Testis (tissue), 3 donors: ENCODE measurements around the gene KRTAP9-7. TPM values are rescaled to one million over a fixed set of nuclear protein-coding genes. Genes with fewer than 3 reads are reported as not detected.
"Not testable (repeated sequence)": the region's sequence is repeated elsewhere in the genome, so short reads cannot be mapped to it uniquely, and the experiment has no call there.

ENCODE experiments used
- DNase-seq: peaks from one replicate; pipeline ENCODE4 v3.0.0-alpha.2; 2019
- H3K27ac ChIP-seq, 2 donors: fragments of 200-600 bp; sonication (generic); one replicate each; pipeline ENCODE4 v1.5.1; 2019
- H3K27me3 ChIP-seq: fragments of 200-600 bp; sonication (generic); one replicate; pipeline ENCODE4 v1.5.1; 2019
- H3K36me3 ChIP-seq: fragments of 200-600 bp; sonication (generic); one replicate; pipeline ENCODE4 v1.5.1; 2017; ENCODE audit warnings: low read depth; ENCODE audit errors: missing control alignments
- H3K4me1 ChIP-seq: fragments of 200-600 bp; sonication (generic); one replicate; pipeline ENCODE4 v1.5.1; 2019
- H3K4me3 ChIP-seq, 2 donors: fragments of 200-600 bp; sonication (generic); one replicate each; pipeline ENCODE4 v1.5.1; 2017 to 2019
- H3K9me3 ChIP-seq: fragments of 200-600 bp; sonication (generic); one replicate; pipeline ENCODE4 v1.5.1; 2017
- POLR2A ChIP-seq: fragments of 450-650 bp; IDR thresholded peaks from one replicate; pipeline ENCODE4 v1.6.1; 2017; ENCODE audit warnings: antibody characterized with exemption, mild to moderate bottlenecking, moderate library complexity
- WGBS, 2 donors: methylation state at CpG; one replicate each; pipeline ENCODE4 v1.1.5; 2018; 5-methylcytosine and 5-hydroxymethylcytosine counted together
- intact Hi-C: fragments of 100-400 bp; cut with DNase I; formaldehyde crosslinking; loops from one replicate; pipeline ENCODE4 v1.15.1; 2023; ENCODE audit warnings: low total_unique reads
- polyA plus RNA-seq: library from polyadenylated mRNA; stranded (reverse); fragments of 350-450 nt; fragmentation: Illumina TruSeq; extraction: RNeasy Lipid Tissue Mini Kit (QIAGEN cat#74804); gene quantifications from one replicate; pipeline ENCODE4 v1.2.3, GENCODE V29; 2014; ENCODE audit warnings: low read depth, low replicate concordance; ENCODE audit not compliant: insufficient read depth
- total RNA-seq, 2 donors: library from RNA; depleted of rRNA; stranded (reverse); fragments of >200 nt; gene quantifications; one replicate each; pipeline ENCODE4 v1.2.3, GENCODE V29; 2016
- TF ChIP-seq, protein P1 (sequence below), 3 experiments: fragments of 450-650 bp in 2 of 3; fragments of 200-600 bp in 1 of 3; sonication (generic) in 1 of 3; IDR thresholded peaks; one replicate each; pipeline ENCODE4 v1.5.1; 2016 to 2019; ENCODE audit warnings: antibody characterized with exemption in 3 of 3, mild to moderate bottlenecking in 2 of 3, moderate library complexity in 1 of 3

The KRTAP9-7 gene
- total and polyA plus RNA-seq, 3 donors from 2014 or later: 0.47 TPM; not detected in 2

GRCh38 chr17:41246995-41247787, 28.3 kb upstream of the KRTAP9-7 start:
- WGBS, 2 donors: 44 to 50% methylated on average over 2 of the region's 2 CpGs
- H3K9me3 ChIP-seq, DNase-seq, H3K4me3 ChIP-seq, H3K27ac ChIP-seq, intact Hi-C loops, H3K4me1 ChIP-seq, H3K27me3 ChIP-seq, H3K36me3 ChIP-seq: not testable (repeated sequence)

- intact Hi-C loops, H3K36me3 ChIP-seq, DNase-seq, H3K27ac ChIP-seq, H3K9me3 ChIP-seq, H3K27me3 ChIP-seq, H3K4me1 ChIP-seq, H3K4me3 ChIP-seq: not testable (repeated sequence)
- 69 to 78% methylated on average over 1 of the region's 2 CpGs for WGBS, 2 donors
Measured at GRCh38 chr17:41249637-41250240, 25.8 kb upstream of the KRTAP9-7 start, which contains the start of gene KRTAP9-4. TSS of gene KRTAP9-4 (plus strand) at chr17:41249687. CDS start at chr17:41249721, 34 bp downstream.

DNA sequence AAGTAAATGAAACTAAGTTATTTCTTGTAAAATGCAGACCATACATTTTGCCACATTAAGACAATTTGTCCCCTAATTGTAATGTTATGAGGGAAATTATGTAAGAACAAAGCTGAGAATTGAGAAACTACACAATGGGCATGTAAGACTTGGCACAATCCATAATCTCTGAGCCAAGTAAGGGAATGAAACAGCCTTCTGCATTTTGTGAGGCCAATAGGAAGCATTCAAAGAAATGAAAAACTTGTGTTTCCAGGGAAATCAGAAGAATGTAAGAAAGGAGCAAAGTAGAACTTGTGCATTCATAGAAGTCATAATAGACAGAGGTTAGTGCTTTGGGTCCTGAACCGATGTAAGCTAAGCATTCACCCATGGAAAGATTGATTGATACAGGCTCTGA, 24.2 kb upstream of the KRTAP9-7 start:
- no peaks in the 10 kb centered on the region for H3K4me1 ChIP-seq
- TF ChIP-seq, protein P1, sequence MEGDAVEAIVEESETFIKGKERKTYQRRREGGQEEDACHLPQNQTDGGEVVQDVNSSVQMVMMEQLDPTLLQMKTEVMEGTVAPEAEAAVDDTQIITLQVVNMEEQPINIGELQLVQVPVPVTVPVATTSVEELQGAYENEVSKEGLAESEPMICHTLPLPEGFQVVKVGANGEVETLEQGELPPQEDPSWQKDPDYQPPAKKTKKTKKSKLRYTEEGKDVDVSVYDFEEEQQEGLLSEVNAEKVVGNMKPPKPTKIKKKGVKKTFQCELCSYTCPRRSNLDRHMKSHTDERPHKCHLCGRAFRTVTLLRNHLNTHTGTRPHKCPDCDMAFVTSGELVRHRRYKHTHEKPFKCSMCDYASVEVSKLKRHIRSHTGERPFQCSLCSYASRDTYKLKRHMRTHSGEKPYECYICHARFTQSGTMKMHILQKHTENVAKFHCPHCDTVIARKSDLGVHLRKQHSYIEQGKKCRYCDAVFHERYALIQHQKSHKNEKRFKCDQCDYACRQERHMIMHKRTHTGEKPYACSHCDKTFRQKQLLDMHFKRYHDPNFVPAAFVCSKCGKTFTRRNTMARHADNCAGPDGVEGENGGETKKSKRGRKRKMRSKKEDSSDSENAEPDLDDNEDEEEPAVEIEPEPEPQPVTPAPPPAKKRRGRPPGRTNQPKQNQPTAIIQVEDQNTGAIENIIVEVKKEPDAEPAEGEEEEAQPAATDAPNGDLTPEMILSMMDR (IDR thresholded peaks at IDR 0.05): no peak
- no peak for TF ChIP-seq POLR2A
- H3K27me3 ChIP-seq: no peaks in the 10 kb centered on the region
- no peak overlapping the region for H3K4me3 ChIP-seq
- no peak for DNase-seq
- WGBS, 2 donors: 88 to 93% methylated on average over 1 of the region's 1 CpG
- intact Hi-C loops: no loop called here
- H3K36me3 ChIP-seq: no peaks in the 10 kb centered on the region
- no peaks in the 10 kb centered on the region for H3K9me3 ChIP-seq
- H3K27ac ChIP-seq: no peak overlapping the region

GRCh38 chr17:41254861-41255260, 20.6 kb upstream of the KRTAP9-7 start:
- Histone ChIP-seq H3K27ac (no peak overlapping the region), H3K4me1 (no peaks in the 10 kb centered on the region), H3K4me3 (no peak overlapping the region), H3K9me3 (no peaks in the 10 kb centered on the region), H3K36me3 (no peaks in the 10 kb centered on the region), H3K27me3 (no peaks in the 10 kb centered on the region)
- no peak for DNase-seq
- WGBS, 2 donors: 0% methylated on average over 1 of the region's 1 CpG; no CpG with 5 or more reads in 1 of the 2 donors
- TF ChIP-seq POLR2A: no peak
- TF ChIP-seq, protein P1 (IDR thresholded peaks at IDR 0.05): no peak
- intact Hi-C loops: no loop called here

- H3K36me3 ChIP-seq, DNase-seq, H3K9me3 ChIP-seq, H3K27ac ChIP-seq, H3K4me3 ChIP-seq, H3K27me3 ChIP-seq, H3K4me1 ChIP-seq, intact Hi-C loops: not testable (repeated sequence)
- WGBS, 2 donors: 90 to 93% methylated on average over 4 of the region's 5 CpGs
Measured at GRCh38 chr17:41255381-41256290, 19.9 kb upstream of the KRTAP9-7 start, which contains the start of gene KRTAP9-9. TSS of gene KRTAP9-9 (plus strand) at chr17:41255384.

DNA sequence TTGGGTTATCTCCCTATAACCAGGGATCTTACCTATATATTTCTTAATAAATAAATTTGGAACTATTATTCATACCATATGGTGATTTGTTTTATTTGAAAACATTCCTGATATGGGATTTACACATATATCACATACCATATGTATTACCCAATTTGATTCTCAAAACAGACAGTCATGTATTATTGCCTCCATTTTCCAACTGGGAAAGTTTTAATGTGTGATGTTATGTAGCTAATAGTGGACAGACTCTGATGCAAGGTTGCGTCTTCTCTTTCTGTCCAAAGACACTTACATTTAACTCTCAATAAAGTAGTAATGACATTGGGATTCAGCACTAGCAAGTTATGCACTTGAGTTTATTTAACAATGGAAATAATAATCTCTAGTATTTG, 19.2 kb upstream of the KRTAP9-7 start:
- 87 to 96% methylated on average over 1 of the region's 1 CpG for WGBS, 2 donors
- DNase-seq: no peak
- intact Hi-C loops: no loop called here
- Histone ChIP-seq H3K27me3 (no peaks in the 10 kb centered on the region), H3K36me3 (no peaks in the 10 kb centered on the region), H3K4me1 (no peaks in the 10 kb centered on the region), H3K27ac (no peak overlapping the region), H3K9me3 (no peaks in the 10 kb centered on the region), H3K4me3 (no peak overlapping the region)
- TF ChIP-seq, protein P1 (IDR thresholded peaks at IDR 0.05): no peak
- TF ChIP-seq POLR2A: no peak
